ENCODE data around the gene EIF2A. TPM values are rescaled to one million over a fixed set of nuclear protein-coding genes. Genes with fewer than 3 reads are reported as not detected.

EIF2A gene
- total and polyA plus RNA-seq, 2 of the 13 experiments (the other 11 are each of a cell fraction or from before 2014, with no cell fraction given), result 124 to 139 TPM

DNA sequence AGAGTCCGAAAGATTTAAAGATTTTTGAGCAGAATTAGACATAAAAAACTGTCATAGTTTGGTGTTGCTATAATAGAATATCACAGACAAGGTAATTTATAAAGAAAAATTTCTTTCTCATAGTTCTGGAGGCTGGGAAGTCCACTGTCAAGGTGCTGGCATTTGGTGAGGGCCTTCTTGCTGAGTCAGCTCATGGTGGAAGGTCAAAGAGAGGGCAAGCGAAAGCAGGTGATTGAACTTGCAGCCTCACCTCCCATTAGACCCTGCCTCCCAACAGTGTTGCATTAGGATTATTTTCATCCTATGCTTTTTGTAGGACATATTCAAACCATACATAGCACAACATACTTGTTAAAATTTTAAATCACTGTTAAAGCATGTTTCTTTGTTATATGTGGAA lies 66.4 kb downstream of the EIF2A start (continued):
- TF ChIP-seq, protein P1, sequence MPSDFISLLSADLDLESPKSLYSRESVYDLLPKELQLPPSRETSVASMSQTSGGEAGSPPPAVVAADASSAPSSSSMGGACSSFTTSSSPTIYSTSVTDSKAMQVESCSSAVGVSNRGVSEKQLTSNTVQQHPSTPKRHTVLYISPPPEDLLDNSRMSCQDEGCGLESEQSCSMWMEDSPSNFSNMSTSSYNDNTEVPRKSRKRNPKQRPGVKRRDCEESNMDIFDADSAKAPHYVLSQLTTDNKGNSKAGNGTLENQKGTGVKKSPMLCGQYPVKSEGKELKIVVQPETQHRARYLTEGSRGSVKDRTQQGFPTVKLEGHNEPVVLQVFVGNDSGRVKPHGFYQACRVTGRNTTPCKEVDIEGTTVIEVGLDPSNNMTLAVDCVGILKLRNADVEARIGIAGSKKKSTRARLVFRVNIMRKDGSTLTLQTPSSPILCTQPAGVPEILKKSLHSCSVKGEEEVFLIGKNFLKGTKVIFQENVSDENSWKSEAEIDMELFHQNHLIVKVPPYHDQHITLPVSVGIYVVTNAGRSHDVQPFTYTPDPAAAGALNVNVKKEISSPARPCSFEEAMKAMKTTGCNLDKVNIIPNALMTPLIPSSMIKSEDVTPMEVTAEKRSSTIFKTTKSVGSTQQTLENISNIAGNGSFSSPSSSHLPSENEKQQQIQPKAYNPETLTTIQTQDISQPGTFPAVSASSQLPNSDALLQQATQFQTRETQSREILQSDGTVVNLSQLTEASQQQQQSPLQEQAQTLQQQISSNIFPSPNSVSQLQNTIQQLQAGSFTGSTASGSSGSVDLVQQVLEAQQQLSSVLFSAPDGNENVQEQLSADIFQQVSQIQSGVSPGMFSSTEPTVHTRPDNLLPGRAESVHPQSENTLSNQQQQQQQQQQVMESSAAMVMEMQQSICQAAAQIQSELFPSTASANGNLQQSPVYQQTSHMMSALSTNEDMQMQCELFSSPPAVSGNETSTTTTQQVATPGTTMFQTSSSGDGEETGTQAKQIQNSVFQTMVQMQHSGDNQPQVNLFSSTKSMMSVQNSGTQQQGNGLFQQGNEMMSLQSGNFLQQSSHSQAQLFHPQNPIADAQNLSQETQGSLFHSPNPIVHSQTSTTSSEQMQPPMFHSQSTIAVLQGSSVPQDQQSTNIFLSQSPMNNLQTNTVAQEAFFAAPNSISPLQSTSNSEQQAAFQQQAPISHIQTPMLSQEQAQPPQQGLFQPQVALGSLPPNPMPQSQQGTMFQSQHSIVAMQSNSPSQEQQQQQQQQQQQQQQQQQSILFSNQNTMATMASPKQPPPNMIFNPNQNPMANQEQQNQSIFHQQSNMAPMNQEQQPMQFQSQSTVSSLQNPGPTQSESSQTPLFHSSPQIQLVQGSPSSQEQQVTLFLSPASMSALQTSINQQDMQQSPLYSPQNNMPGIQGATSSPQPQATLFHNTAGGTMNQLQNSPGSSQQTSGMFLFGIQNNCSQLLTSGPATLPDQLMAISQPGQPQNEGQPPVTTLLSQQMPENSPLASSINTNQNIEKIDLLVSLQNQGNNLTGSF (CRISPR knock-in tag; IDR thresholded peaks at IDR 0.05), result no peak
- no peak for TF ChIP-seq ZNF12 (CRISPR knock-in tag; IDR thresholded peaks at IDR 0.05)
- no peak for TF ChIP-seq YEATS4 (CRISPR knock-in tag; IDR thresholded peaks at IDR 0.05; ENCODE audit: borderline replicate concordance)
- TF ChIP-seq, protein P2, sequence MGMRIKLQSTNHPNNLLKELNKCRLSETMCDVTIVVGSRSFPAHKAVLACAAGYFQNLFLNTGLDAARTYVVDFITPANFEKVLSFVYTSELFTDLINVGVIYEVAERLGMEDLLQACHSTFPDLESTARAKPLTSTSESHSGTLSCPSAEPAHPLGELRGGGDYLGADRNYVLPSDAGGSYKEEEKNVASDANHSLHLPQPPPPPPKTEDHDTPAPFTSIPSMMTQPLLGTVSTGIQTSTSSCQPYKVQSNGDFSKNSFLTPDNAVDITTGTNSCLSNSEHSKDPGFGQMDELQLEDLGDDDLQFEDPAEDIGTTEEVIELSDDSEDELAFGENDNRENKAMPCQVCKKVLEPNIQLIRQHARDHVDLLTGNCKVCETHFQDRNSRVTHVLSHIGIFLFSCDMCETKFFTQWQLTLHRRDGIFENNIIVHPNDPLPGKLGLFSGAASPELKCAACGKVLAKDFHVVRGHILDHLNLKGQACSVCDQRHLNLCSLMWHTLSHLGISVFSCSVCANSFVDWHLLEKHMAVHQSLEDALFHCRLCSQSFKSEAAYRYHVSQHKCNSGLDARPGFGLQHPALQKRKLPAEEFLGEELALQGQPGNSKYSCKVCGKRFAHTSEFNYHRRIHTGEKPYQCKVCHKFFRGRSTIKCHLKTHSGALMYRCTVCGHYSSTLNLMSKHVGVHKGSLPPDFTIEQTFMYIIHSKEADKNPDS (CRISPR knock-in tag; IDR thresholded peaks at IDR 0.05), result no peak
